Measurements from ENCODE around the gene CREB3L1.

The CREB3L1 gene

DNA sequence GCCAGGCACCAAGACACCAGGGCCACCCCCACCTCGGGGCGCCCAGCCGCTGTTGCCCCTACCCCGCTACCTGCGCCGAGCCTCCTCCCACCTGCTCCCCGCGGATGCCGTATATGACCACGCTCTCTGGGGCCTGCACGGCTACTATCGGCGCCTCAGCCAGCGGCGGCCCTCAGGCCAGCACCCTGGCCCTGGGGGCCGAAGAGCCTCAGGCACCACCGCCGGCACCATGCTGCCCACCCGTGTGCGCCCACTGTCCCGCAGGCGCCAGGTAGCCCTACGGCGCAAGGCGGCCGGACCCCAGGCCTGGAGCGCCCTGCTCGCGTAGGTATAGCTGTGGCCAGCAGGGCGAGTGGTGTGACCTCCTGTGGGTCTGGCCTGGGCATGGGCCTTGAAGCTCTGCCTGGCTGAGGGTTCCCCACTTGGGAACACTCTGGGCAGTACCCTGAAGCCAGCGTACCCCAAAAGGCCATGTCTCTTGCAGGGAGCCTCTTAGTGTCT, 89.2 kb downstream of the CREB3L1 start:
- no peak for DNase-seq (ENCODE audit: low read depth)

DNA sequence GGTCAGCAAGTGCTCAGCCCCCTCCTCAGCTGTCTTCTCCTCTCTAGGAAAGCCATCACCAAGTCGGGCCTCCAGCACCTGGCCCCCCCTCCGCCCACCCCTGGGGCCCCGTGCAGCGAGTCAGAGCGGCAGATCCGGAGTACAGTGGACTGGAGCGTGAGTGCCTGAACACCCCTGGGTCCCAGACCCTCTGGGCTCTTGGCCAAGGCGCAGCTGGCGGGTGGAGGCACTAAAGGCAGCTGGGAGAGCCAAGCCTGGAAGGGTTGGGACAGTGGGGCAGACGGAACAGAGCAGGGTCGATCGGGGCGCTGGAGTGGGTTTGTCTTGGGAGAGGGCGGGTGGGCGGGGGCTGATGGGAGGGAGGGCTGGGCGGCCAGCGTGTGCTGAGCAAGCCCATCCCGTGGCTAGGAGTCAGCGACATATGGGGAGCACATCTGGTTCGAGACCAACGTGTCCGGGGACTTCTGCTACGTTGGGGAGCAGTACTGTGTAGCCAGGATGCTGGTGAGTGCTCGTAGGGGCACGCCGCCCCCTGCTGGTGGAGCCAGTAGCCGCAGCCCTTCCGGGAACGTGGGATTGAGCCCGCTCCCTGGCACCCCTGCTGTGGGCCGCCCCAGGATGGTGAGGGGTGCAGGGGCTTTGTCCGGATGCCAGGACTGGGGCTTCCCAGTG, 89.9 kb downstream of the CREB3L1 start:
- DNase-seq (ENCODE audit: low read depth): no peak

DNA sequence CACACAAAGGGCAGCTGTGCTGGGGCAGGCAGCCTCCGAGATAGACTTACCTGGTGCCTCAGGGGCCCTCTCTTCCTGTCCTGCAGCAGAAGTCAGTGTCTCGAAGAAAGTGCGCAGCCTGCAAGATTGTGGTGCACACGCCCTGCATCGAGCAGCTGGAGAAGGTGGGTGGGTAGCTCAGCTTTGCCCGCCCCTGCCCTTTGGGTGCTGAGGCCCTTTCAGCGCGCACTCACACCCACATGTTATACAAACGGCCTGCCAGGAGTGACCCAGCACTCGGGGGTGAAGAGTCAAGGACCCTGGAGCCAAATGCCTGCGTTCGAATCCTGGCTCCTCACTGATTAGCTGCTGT, 90.4 kb downstream of the CREB3L1 start:
- DNase-seq (ENCODE audit: low read depth): no peak

DNA sequence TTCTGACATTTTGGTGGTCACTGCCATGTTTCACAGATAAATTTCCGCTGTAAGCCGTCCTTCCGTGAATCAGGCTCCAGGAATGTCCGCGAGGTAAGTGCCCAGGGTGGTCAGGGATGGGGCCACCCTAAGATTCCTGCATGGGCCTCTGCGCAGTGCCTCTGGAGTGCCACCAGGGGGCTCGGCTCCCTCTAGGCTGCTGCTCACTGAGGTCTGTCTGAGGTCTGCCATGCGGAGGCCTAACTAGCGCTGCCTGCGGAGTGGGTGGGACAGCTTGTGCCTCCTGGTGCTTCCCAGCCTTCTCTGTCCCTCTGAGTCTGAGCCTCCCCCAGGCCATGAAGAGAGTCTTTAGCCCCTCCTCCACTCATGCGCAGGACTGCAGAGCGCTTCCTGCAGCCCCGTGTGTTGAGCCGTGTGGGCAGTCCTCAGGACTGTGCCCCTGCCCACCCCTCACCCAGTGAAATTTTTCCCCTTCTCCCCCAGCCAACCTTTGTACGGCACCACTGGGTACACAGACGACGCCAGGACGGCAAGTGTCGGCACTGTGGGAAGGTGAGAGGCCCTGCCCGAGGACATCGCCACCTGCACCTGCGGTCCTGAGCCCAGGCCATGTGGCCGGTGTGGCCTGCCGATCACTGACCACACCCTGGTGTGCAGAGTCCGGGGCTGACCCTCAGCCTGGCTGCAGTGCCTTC, 92.1 kb downstream of the CREB3L1 start:
- DNase-seq (ENCODE audit: low read depth): no peak

DNA sequence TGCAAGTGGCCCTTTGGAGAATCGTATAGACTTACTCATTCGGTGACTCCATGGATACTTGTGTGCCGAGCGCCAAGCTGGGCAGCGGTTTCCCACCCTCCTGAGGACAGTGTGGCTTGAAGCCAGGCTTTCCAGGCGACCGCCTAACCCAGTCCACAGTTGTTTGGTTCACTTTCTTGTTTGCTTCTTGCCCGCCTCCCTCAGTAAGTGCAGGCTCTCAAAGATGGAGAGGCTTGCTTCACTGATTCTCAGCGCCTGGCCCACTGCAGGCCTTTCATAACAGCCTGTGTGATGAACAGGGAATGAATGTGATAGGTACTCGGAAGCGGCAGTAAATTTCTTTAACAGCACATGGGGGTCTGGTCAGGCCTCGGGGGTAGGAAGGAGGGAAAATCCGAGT, 92.8 kb downstream of the CREB3L1 start:
- DNase-seq (ENCODE audit: low read depth): no peak
